HepG2 (cell line): Measurements from ENCODE around the gene FBXO24. TPM values are rescaled to one million over a fixed set of nuclear protein-coding genes. Genes with fewer than 3 reads are reported as not detected.

ENCODE experiments used
- DMAP1 ChIP-seq: IDR thresholded peaks from 2 replicates; pipeline ENCODE4 v1.6.1; 2016
- GATA4 ChIP-seq: sonication (generic); IDR thresholded peaks from 2 replicates; pipeline ENCODE4 v1.6.1; 2016; ENCODE audit warnings: antibody characterized with exemption, low read depth, borderline replicate concordance
- GPN1 ChIP-seq: sonication (generic); formaldehyde crosslinking; IDR thresholded peaks from 2 replicates; pipeline ENCODE4 v1.5.1; 2020; ENCODE audit warnings: missing genetic modification reagents, borderline replicate concordance
- GRHL1 ChIP-seq: sonication (generic); formaldehyde crosslinking; conservative IDR thresholded peaks from 2 replicates; pipeline ENCODE4 v1.8.0; 2022; ENCODE audit warnings: missing genetic modification reagents
- IRF2 ChIP-seq: IDR thresholded peaks from 2 replicates; pipeline ENCODE4 v1.6.1; 2018; ENCODE audit warnings: missing genetic modification reagents, missing compliant biosample characterization
- IRX3 ChIP-seq: sonication (generic); formaldehyde crosslinking; IDR thresholded peaks from 2 replicates; pipeline ENCODE4 v1.8.1; 2023; ENCODE audit warnings: mild to moderate bottlenecking, low read depth, missing genetic modification reagents, borderline replicate concordance
- MLXIP ChIP-seq: sonication (generic); formaldehyde crosslinking; IDR thresholded peaks from 2 replicates; pipeline ENCODE4 v1.9.0; 2021; ENCODE audit warnings: missing genetic modification reagents, borderline replicate concordance
- U2AF1 ChIP-seq: fragments of 200-400 bp; formaldehyde crosslinking; optimal IDR thresholded peaks from 2 replicates; pipeline ENCODE3; 2017; ENCODE audit warnings: mild to moderate bottlenecking, low read depth, low read length
- ZBTB8A ChIP-seq: sonication (generic); formaldehyde crosslinking; IDR thresholded peaks from 2 replicates; pipeline ENCODE4 v1.4.0; 2020; ENCODE audit warnings: mild to moderate bottlenecking, low read depth, missing genetic modification reagents, borderline replicate concordance
- ZEB1 ChIP-seq: IDR thresholded peaks from 2 replicates; pipeline ENCODE4 v1.6.1; 2012; ENCODE audit warnings: mild to moderate bottlenecking, low read depth, inconsistent platforms; ENCODE audit not compliant: insufficient replicate concordance
- ZGPAT ChIP-seq: IDR thresholded peaks from 2 replicates; pipeline ENCODE4 v1.6.1; 2016; ENCODE audit warnings: mild to moderate bottlenecking
- ZNF367 ChIP-seq: sonication (generic); formaldehyde crosslinking; IDR thresholded peaks from 2 replicates; pipeline ENCODE4 v1.4.0; 2020; ENCODE audit warnings: missing genetic modification reagents, borderline replicate concordance
- ZNF740 ChIP-seq: sonication (generic); formaldehyde crosslinking; IDR thresholded peaks from 2 replicates; pipeline ENCODE4 v1.4.0; 2020; ENCODE audit warnings: missing genetic modification reagents
- ZNF775 ChIP-seq: sonication (generic); formaldehyde crosslinking; IDR thresholded peaks from 2 replicates; pipeline ENCODE4 v1.4.0; 2020; ENCODE audit warnings: missing genetic modification reagents, mild to moderate bottlenecking, moderate library complexity, borderline replicate concordance
- ZNF891 ChIP-seq: sonication (generic); formaldehyde crosslinking; IDR thresholded peaks from 2 replicates; pipeline ENCODE4 v1.5.0; 2020; ENCODE audit warnings: mild to moderate bottlenecking, missing genetic modification reagents
- polyA plus RNA-seq, 8 experiments: library from polyadenylated mRNA; depleted of rRNA in 3 of 8; stranded (reverse) in 7 of 8; unstranded in 1 of 8; fragments of >200 nt; fragmentation: Illumina TruSeq in 4 of 8; extraction: Trizol in 4 of 8; gene quantifications; 2 replicates each; pipeline versions ENCODE4 v1.2.1 to v1.2.3, GENCODE V29; 2011 to 2016; ENCODE audit warnings: low read depth in 4 of 8, missing spikeins in 1 of 8, mixed read lengths in 1 of 8; ENCODE audit not compliant: insufficient read depth in 1 of 8
- total RNA-seq, 5 experiments: library from RNA; depleted of rRNA; stranded (reverse); fragments of >200 nt; fragmentation: Illumina TruSeq; extraction: Trizol; gene quantifications; 2 replicates each; pipeline ENCODE4 v1.2.3, GENCODE V29; 2016; ENCODE audit warnings: low read depth in 1 of 5

The FBXO24 gene
- total and polyA plus RNA-seq, 2 of the 13 experiments (the other 11 are each of a cell fraction or from before 2014, with no cell fraction given), result 0.20 to 0.55 TPM

- TF ChIP-seq ZGPAT (CRISPR knock-in tag) (peak; percentile 83), ZNF740 (peak; percentile 22; the same call in 1 of the 2 replicates), GRHL1 (no peak), ZNF891 (CRISPR knock-in tag) (peak; percentile 49; the same call in 1 of the 2 replicates), IRF2 (CRISPR knock-in tag) (peak; percentile 82), IRX3 (CRISPR knock-in tag) (peak; percentile 95), ZNF367 (CRISPR knock-in tag) (no peak), GPN1 (CRISPR knock-in tag) (no peak), ZEB1 (no peak), GATA4 (peak; percentile 59), ZBTB8A (CRISPR knock-in tag) (no peak), U2AF1 (no peak), MLXIP (CRISPR knock-in tag) (peak; percentile 17; the same call in 1 of the 2 replicates), DMAP1 (CRISPR knock-in tag) (peak; percentile 94), ZNF775 (CRISPR knock-in tag) (no peak)
Observed at GRCh38 chr7:100568176-100568895, 17.8 kb upstream of the FBXO24 start (continued).
